HG03575 (cell line): ENCODE measurements around the gene SLC43A3.
"Not testable (repeated sequence)": the region's sequence is repeated elsewhere in the genome, so short reads cannot be mapped to it uniquely, and the experiment has no call there.

ENCODE experiments used
- ATAC-seq: cut with Tn5 transposase; IDR thresholded peaks from one replicate; pipeline ENCODE4 v1.9.1; 2021; ENCODE audit not compliant: unreplicated experiment, insufficient number of reproducible peaks, low FRiP score; ENCODE audit errors: extremely low read depth

Gene SLC43A3

DNA sequence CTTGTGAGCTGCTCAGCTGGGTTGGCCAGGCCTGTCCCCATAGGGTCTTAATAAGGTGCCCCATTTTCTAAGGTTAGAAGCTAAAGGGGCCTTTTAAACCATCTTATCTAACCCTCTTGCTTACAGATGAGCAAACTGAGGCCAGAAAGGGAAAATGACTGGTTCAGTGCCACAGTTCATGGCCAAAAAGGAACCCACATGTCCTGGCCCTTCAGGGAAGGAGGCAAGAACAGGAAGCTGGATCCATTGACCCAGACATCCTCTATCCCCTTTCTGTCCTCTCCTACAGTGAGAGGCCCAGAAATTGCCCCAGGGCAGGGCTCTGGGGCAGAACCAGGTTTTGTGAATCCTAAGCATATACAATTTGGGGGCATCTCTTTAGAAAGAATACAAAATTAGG, 56.0 kb downstream of the SLC43A3 start:
- ATAC-seq = no peak

DNA sequence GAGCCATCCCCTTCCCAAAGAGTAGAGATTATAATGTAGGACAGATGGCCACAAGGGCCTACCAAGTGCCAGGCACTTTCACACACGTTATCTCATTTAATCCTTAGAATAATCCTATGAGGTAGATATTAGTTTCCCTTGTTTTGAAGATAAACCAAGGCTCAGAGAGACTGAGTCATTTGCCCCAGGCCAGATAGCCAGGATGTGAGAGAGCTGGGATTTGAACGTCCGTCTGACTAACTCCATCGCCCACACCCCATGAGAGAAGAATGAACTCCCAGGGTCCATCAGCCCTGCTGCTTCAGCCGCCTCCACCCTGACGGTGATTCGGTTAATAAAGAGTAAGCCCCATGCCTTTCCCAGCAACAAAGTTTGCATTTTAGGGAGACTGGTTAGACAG, 56.7 kb downstream of the SLC43A3 start:
- no peak for ATAC-seq

DNA sequence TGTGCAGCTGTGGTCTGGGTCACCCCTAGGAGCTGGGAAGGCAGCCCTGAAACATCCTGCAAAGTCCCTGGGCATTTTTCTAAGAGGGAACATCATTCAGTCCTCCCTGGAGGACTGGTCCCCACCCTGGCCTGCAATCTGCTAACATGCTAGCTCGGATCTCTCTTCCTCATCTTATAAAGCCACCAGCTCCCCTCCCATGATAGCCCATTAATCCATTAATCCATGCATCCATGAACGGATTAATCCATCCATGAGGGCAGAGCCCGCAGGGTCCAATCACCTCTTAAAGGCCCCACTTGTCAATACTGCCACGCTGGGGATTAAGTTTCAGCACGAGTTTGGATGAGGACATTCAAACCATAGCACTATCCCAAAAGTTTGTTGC, 58.1 kb downstream of the SLC43A3 start:
- no peak for ATAC-seq

DNA sequence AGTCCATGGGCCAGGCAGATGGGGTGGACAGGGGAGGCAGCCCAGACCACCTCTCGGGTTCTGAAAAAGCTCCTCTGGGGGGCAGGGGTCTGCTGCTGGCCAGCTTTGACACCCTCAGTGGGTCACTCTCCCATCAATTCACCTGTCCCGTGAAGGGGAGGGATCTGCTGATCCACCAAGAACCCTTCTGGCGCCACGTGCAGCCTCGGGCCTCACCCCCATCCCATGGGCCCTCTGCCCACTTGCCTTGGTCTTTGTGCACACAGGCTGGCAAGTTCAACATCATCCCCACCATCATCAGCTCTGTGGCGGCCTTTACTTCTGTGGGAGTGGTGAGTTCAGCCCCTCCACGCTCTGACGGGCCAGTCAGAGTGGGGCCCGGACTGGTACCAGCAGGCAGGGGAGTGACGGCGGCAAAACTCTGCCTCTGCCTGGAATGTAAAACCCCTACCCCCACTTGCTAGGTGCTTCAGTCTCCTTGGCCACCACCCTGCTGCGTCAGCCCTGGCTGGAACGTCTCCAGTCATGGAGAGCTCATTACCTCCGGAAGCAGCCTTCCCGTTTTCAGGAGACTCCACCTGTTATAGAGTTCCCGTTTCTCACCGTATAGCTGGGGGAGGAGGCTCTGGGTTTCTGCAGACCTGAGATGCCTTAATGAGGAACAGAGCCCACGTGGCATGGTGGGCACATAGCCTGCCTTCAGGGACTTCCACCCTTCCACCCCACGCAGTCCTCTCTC, 58.6 kb downstream of the SLC43A3 start:
- no peak for ATAC-seq

DNA sequence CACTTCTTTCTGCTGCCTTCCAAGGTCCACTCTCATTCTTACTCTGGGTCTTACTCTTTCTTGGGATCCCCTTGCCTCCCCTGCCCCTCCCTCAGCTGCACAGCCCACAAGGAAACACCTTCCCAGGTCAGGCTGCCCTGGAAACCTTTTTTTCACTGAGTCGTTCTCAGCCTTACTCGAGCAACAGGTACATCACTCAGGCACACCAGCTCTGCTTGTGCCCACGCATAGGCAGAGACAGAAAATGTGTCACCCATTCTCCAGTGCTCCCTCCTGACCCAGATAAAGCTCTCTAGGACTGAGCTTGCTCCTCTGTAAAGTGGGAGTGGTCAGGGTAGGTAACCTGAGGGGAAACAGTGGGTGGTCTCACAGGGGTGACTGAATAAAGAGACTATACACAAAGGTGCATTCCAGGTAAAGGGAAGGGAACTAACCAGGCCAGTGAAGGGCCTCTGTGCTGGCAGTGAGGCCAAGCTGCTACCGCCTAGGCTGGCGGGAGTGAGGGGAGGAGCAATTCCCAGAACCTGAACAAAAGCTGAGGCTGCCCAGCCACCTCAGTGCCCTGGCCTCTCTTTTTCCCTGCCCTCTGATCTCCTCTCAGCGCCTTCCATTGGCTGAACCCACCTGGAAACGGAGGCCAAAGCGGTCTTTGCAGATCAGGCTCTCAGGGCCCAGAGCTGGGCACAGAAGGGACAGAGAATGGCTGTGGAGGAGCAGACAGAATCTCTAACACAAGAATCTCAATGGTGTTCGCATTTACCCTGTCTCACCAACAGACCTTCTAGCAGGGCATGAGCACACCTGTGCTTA, 61.9 kb downstream of the SLC43A3 start:
- ATAC-seq = no peak

DNA sequence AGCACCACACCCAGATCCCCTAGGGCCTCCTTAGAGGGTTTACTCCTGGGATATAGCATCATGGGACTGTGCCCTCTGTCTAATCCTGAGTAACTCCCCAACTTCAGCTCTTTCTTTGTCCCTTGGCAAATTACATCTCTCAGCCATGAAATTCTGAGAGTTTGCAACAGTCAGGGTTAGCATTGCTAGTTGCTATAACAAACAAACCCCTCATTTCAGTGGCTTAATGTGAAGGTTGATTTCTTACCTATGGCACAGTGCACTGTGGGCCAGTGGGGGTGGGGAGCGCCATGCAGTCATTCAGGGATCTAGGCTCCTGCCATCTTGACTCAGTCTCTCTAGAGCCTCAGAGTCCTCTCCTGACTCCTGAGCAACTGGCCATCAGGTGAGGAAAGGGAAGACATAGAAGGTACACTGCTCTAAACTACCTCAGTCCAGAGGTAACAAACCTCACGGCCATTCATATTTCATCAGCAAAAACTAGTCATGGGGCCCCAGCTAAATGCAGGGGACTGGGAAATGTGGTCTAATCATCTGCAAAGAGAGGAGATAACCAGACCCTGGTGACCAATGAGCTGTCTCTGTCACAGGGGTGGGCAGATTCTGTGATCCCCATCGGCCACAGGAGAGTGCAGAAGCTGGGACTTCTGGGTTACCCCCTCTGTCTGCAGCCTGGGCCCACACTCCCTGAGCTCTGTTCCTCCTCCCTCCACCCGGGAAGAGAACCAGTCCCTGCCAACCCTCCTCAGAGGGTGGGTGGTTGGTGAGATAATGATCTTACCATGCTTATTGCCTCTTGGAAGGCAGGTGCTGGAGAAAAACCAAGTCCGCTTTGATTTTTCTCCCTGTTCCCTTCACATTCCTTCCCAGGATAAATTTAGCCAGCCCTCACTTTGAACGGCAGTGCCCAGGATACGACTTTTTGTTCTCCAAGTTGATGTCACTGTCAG, 63.5 kb downstream of the SLC43A3 start:
- no peak for ATAC-seq

DNA sequence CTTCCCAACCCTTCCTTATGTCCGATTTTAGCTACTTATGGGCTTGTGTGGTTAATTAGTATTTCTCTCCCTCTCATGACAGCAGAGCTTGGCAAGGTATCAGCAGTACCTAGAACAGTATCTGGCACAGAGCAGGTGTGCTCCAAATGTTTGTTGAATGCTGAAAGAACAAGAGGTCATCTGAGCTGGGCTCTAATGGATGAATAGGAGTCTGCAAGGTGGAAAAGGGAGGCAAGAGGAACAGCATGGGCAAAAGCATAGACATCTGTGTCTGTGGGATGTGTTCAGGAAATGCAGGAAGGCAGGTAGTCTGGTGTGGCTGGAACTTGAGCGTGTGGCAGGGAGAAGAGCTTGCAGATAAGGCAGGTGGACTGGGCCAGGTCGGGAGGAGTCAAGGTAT, 65.0 kb downstream of the SLC43A3 start:
- ATAC-seq = no peak

DNA sequence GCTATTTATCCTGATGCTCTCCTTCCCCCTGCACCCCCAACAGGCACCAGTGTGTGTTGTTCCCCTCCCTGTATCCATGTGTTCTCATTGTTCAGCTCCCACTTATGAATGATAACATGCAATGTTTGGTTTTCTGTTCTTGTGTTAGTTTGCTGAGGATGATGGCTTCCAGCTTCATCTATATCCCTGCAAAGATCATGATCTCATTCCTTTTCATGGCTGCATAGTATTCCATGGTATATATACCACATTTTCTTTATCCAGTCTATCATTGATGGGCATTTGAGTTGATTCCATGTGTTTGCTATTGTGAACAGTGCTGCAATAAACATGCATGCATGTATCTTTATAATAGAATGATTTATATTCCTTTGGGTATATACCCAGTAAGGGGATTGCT, 65.5 kb downstream of the SLC43A3 start:
- ATAC-seq = not testable (repeated sequence)

DNA sequence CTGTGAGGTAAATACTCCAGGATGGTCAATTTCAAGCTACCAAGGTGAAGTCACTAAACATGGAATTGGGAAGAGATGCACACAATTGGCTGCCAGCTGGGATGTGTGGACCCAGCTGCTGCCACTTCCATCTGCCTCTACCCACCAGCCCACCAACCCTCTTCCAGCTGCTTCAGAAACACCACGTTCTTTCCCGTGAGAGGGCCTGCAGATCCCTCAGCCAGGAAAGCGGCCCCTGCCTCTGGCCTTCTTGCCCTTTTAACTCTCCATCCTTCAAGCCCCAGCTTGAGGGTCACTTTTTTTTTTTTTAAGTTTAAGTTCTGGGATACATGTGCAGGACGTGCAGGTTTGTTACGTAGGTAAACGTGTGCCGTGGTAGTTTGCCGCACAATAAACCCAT, 65.9 kb downstream of the SLC43A3 start:
- no peak for ATAC-seq

DNA sequence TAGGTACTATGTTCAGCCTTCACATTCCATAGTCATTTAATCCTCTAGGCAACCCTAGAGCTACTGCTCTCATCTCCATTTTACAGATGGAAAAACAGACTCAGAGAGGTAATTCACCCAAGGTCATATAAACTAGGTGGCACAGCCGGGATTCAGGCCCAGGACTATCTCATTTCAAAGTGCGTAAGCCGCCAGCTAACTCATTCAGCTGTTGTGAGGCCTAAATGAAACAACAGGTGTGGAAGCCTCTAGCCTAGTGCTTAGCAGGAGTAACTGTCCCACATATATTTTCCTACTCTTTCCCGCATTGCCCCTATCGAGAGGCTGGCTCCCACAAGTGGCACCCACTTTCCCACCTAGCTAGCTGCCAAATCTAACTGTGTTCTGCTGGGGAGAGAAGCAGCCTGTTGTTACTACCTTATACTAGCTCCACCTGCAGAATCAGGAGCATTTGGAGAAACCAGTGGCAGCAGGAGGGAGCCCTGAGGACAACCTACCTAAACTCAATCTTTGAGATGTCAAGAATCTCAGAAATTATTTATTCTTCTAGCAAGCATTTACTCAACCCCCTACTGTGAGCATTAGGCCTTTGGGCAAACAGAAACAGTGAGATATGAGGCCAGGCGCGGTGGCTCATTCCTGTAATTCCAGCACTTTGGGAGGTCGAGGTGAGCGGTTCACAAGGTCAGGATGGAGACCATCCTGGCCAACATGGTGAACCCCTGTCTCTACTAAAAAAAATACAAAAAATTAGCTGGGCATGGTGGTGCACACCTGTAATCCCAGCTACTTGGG, 66.8 kb downstream of the SLC43A3 start:
- no peak for ATAC-seq

DNA sequence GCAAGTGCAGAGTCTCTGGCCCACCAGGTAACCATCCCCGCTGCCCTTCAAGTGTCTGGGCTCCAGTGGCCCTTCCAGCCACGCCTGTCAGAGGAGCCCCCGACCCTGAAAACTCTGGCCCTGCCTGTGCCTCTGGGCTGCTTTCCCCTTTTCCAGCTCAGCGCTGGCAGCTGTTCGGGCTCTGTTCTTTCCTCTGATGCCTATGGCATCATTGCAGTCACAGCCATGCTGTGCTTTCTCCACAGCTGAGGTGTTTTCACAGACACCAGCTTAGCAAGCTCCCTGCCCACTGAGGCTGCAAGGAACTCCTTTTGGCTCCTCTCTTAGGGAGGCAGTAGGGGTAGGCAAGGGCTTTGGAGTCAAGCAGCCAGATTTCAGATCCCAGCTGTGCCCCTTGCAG, 67.5 kb downstream of the SLC43A3 start:
- ATAC-seq = no peak

DNA sequence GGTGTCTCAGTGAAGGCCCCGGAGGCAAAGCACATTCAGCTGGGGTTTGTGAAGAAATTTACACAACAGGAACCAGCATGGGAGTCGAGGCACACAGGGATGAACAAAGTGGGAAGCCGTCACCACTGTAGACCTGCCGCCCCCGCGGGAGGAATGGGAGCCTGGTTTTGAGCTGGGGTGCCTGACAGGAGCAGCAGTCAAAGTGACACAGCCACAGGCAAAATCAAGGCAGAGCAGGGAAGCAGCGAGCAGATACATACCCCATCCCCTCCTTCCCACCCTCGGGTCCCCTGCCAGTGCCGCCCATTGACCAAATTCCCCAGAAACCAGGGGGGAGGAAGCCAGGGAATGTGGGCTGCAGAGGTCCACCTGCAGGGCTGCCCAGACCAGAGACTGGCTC, 67.9 kb downstream of the SLC43A3 start:
- no peak for ATAC-seq

DNA sequence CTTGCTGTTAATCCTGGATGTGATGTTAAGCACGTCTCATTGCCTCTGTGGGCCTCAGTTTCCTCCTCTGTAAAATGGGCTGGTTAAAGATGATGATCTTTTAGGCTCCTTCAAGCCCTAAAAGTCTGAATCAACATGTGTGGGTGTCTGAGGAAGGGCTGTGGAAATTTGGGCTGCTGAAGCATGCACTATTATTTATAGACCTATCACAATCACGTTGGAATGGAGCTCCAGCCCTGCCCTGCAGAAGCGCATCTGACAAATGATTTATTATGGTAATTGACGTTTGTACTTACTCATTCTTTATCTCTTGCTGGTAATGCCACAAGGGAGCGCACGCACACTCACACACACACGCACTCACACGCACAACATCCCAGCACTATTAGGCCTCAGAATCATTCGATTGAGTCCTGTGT, 68.4 kb downstream of the SLC43A3 start:
- ATAC-seq = no peak

DNA sequence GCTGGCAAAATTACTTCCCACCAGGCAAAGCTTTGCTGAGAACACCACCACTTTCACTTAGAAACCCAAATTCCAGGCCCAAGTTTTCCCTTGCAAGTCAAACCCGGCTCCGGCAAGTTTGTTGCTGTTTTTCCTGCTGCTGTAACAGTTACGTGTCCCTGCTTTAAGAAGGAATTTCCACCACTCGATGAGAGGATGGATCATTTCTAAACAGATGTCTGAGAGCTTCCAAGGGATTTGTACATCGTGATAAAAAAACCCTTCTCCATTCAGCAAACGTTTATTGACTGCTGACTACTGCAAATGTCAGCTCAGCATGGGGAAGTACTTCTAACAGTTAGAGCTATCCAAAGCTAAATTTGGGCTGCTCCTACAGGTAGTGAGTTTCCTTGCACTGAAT, 69.1 kb downstream of the SLC43A3 start:
- no peak for ATAC-seq

DNA sequence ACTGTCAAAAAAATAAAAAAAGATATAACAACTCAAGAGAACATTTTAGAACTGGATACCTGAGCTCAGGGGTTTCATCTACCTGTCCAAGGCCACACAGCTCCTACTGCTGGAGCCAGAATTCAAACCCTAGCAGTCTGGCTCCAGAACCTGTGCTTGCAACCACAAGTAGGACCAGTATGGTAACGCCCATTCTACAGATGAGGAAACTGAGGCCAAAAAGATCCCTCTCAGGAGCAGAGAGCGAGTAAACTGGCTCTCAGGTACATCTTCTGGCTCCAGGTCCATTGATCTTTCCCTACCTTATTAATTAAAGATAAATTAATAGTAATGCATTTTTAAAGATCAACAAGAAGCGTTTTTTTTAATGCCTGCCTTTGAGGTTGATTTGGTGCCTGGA, 69.6 kb downstream of the SLC43A3 start:
- no peak for ATAC-seq
